WTC11 (cell line): ENCODE results near the gene PAFAH1B2.

Source experiments
- NR3C1 ChIP-seq: sonication (generic); formaldehyde crosslinking; conservative IDR thresholded peaks from 2 replicates; pipeline ENCODE4 v1.8.1; 2023; ENCODE audit warnings: low read depth, mild to moderate bottlenecking, missing genetic modification reagents
- TF ChIP-seq, protein P1 (sequence below): sonication (generic); formaldehyde crosslinking; IDR thresholded peaks from 2 replicates; pipeline ENCODE4 v1.8.0; 2022; ENCODE audit warnings: mild to moderate bottlenecking, missing genetic modification reagents
- TF ChIP-seq, protein P2 (sequence below): sonication (generic); formaldehyde crosslinking; IDR thresholded peaks from 2 replicates; pipeline ENCODE4 v1.8.1; 2023; ENCODE audit warnings: mild to moderate bottlenecking, missing genetic modification reagents
- TF ChIP-seq, protein P3 (sequence below): sonication (generic); formaldehyde crosslinking; IDR thresholded peaks from 2 replicates; pipeline ENCODE4 v1.8.0; 2022; ENCODE audit warnings: mild to moderate bottlenecking, missing genetic modification reagents
- TF ChIP-seq, protein P4 (sequence below): fragments of 200-600 bp; IDR thresholded peaks from 2 replicates; pipeline ENCODE4 v1.8.0; 2022; ENCODE audit warnings: antibody characterized with exemption

DNA sequence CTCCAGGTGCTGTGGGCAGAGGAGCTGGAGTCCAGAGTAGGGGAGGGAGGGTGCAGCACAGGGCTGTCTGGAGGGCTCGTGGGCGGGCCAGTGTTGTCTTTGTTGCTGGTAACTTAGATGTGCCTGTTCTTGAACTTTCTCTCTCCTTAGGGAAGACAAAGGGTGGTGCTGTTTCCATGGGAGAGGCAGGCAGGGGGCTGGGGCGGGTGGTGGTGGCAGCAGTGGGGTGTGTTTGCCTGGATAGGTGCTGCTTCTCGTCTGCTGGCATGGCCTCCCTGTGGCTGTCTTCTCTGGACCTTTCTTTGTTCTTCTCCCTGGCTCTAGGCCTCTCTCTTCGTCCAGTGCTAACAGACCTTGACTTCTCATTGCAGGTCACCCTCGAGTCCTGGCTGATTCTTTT lies 42.9 kb downstream of the PAFAH1B2 start:
- TF ChIP-seq, protein P1, sequence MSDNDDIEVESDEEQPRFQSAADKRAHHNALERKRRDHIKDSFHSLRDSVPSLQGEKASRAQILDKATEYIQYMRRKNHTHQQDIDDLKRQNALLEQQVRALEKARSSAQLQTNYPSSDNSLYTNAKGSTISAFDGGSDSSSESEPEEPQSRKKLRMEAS = no peak
- TF ChIP-seq, protein P2, sequence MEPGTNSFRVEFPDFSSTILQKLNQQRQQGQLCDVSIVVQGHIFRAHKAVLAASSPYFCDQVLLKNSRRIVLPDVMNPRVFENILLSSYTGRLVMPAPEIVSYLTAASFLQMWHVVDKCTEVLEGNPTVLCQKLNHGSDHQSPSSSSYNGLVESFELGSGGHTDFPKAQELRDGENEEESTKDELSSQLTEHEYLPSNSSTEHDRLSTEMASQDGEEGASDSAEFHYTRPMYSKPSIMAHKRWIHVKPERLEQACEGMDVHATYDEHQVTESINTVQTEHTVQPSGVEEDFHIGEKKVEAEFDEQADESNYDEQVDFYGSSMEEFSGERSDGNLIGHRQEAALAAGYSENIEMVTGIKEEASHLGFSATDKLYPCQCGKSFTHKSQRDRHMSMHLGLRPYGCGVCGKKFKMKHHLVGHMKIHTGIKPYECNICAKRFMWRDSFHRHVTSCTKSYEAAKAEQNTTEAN (CRISPR knock-in tag) = no peak
- TF ChIP-seq, protein P3, sequence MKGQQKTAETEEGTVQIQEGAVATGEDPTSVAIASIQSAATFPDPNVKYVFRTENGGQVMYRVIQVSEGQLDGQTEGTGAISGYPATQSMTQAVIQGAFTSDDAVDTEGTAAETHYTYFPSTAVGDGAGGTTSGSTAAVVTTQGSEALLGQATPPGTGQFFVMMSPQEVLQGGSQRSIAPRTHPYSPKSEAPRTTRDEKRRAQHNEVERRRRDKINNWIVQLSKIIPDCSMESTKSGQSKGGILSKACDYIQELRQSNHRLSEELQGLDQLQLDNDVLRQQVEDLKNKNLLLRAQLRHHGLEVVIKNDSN (CRISPR knock-in tag) = no peak
- TF ChIP-seq, protein P4, sequence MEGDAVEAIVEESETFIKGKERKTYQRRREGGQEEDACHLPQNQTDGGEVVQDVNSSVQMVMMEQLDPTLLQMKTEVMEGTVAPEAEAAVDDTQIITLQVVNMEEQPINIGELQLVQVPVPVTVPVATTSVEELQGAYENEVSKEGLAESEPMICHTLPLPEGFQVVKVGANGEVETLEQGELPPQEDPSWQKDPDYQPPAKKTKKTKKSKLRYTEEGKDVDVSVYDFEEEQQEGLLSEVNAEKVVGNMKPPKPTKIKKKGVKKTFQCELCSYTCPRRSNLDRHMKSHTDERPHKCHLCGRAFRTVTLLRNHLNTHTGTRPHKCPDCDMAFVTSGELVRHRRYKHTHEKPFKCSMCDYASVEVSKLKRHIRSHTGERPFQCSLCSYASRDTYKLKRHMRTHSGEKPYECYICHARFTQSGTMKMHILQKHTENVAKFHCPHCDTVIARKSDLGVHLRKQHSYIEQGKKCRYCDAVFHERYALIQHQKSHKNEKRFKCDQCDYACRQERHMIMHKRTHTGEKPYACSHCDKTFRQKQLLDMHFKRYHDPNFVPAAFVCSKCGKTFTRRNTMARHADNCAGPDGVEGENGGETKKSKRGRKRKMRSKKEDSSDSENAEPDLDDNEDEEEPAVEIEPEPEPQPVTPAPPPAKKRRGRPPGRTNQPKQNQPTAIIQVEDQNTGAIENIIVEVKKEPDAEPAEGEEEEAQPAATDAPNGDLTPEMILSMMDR = no peak
- no peak for TF ChIP-seq NR3C1 (CRISPR knock-in tag)
